CD8-positive, alpha-beta memory T cell (primary cell): ENCODE data around the gene CBARP. TPM values are rescaled to one million over a fixed set of nuclear protein-coding genes. Genes with fewer than 3 reads are reported as not detected.
"Not testable (repeated sequence)": the region's sequence is repeated elsewhere in the genome, so short reads cannot be mapped to it uniquely, and the experiment has no call there.

Experiments
- CTCF ChIA-PET: fragments of 350-600 bp; sonication (Branson Sonifier 250); formaldehyde crosslinking; loops from one replicate; lab custom pipeline; 2021; ENCODE audit warnings: antibody characterized with exemption; lab: Charles Lee
- POLR2A ChIA-PET: fragments of 350-600 bp; sonication (Branson Sonifier 250); formaldehyde crosslinking; loops from one replicate; lab custom pipeline; 2021; ENCODE audit warnings: antibody characterized with exemption; lab: Charles Lee
- DNase-seq, 5 donors: peaks; one replicate each; pipeline versions ENCODE4 v3.0.0 to v3.0.0-alpha.2; 2020 to 2022; ENCODE audit warnings: mixed read lengths in 1 of 5
- H3K27ac ChIP-seq: one replicate; pipeline ENCODE4 v1.7.0; 2013; ENCODE audit warnings: low read depth, mild to moderate bottlenecking, low read length, moderate library complexity
- H3K27me3 ChIP-seq: 2 replicates; pipeline ENCODE4 v1.7.0; 2013; ENCODE audit warnings: low read length, mild to moderate bottlenecking; ENCODE audit not compliant: insufficient read depth, poor library complexity, severe bottlenecking
- H3K36me3 ChIP-seq: 2 replicates; pipeline ENCODE4 v1.7.0; 2013; ENCODE audit warnings: mild to moderate bottlenecking, low read length, moderate library complexity; ENCODE audit not compliant: insufficient read depth
- H3K4me1 ChIP-seq: 2 replicates; pipeline ENCODE4 v1.7.0; 2013; ENCODE audit warnings: mild to moderate bottlenecking, low read length, moderate library complexity; ENCODE audit not compliant: insufficient read depth
- H3K4me3 ChIP-seq: 2 replicates; pipeline ENCODE4 v1.7.0; 2013; ENCODE audit warnings: mild to moderate bottlenecking, low read length
- H3K9me3 ChIP-seq: 2 replicates; pipeline ENCODE4 v1.7.0; 2013; ENCODE audit warnings: mild to moderate bottlenecking, low read length
- H3K27ac Mint-ChIP-seq, 8 donors: one replicate each; pipeline ENCODE4 v1.8.0; 2020 to 2021; ENCODE audit warnings: mixed read lengths in 8 of 8, mild to moderate bottlenecking in 6 of 8, inconsistent platforms in 3 of 8, moderate library complexity in 3 of 8
- H3K27me3 Mint-ChIP-seq, 2 donors: one replicate each; pipeline ENCODE4 v1.8.0; 2020 to 2021; ENCODE audit warnings: mixed read lengths in 2 of 2, mild to moderate bottlenecking in 1 of 2, moderate library complexity in 1 of 2
- H3K36me3 Mint-ChIP-seq, 3 donors: one replicate each; pipeline ENCODE4 v1.8.0; 2020 to 2021; ENCODE audit warnings: mixed read lengths in 3 of 3, inconsistent platforms in 1 of 3, mild to moderate bottlenecking in 1 of 3
- H3K4me1 Mint-ChIP-seq, 3 donors: one replicate each; pipeline ENCODE4 v1.8.0; 2020 to 2021; ENCODE audit warnings: mixed read lengths in 3 of 3, inconsistent platforms in 1 of 3, mild to moderate bottlenecking in 1 of 3
- H3K4me3 Mint-ChIP-seq, 7 donors: one replicate each; pipeline ENCODE4 v1.8.0; 2020 to 2021; ENCODE audit warnings: mixed read lengths in 7 of 7, mild to moderate bottlenecking in 6 of 7, moderate library complexity in 4 of 7, inconsistent platforms in 2 of 7
- H3K9me3 Mint-ChIP-seq, 5 donors: one replicate each; pipeline ENCODE4 v1.8.0; 2020 to 2022; ENCODE audit warnings: mixed read lengths in 5 of 5, mild to moderate bottlenecking in 3 of 5, moderate library complexity in 2 of 5, inconsistent platforms in 1 of 5
- polyA plus RNA-seq: library from polyadenylated mRNA; unstranded; fragments of 300-500 nt; fragmentation: Illumina TruSeq; gene quantifications from one replicate; pipeline ENCODE4 v1.2.3, GENCODE V29; 2021
- total RNA-seq, 2 experiments: library from RNA; stranded (reverse); gene quantifications; one replicate each; pipeline ENCODE4 v1.2.3, GENCODE V29; 2021

CBARP gene
- total and polyA plus RNA-seq, 3 experiments from 2014 or later, result 0.22 to 0.80 TPM; not detected in 1

- H3K9me3 Mint-ChIP-seq, result no peaks in the 10 kb centered on the region
- ChIA-PET POLR2A (interaction anchor here (1.0 to 2.2 kb wide), 3 partner anchors 12 to 20 kb away, joined by 3 to 22 read pairs (median 7); partner anchors contain the start of gene CIRBP), CTCF (interaction anchor here (1.0 kb wide), 2 partner anchors 18 to 20 kb away, joined by 4 to 8 read pairs; partner anchors contain the start of gene CIRBP)
- peaks cover 0 to 8% of the 10 kb centered on the region in 2 donors for H3K27me3 Mint-ChIP-seq
- peak overlapping the region in 6 of 8 donors; percentile 75 to 96 (median 83) for H3K27ac Mint-ChIP-seq
- peaks cover 4 to 19% (median 8%) of the 10 kb centered on the region in 3 donors for H3K4me1 Mint-ChIP-seq
- Histone ChIP-seq H3K36me3 (peaks cover under 1% of the 10 kb centered on the region), H3K27ac (peak overlapping the region; percentile 84), H3K4me1 (peaks cover 32% of the 10 kb centered on the region), H3K9me3 (no peaks in the 10 kb centered on the region), H3K4me3 (peak overlapping the region; percentile 65), H3K27me3 (no peaks in the 10 kb centered on the region)
- peak; percentile 81 to 91 (median 88) for DNase-seq
- H3K4me3 Mint-ChIP-seq, result peak overlapping the region; percentile 66 to 91 (median 73)
- peaks cover 0 to 20% (median 0%) of the 10 kb centered on the region in 3 donors for H3K36me3 Mint-ChIP-seq
These were observed 11.0 kb upstream of the CBARP start for GRCh38 chr19:1248786-1249297.

DNA sequence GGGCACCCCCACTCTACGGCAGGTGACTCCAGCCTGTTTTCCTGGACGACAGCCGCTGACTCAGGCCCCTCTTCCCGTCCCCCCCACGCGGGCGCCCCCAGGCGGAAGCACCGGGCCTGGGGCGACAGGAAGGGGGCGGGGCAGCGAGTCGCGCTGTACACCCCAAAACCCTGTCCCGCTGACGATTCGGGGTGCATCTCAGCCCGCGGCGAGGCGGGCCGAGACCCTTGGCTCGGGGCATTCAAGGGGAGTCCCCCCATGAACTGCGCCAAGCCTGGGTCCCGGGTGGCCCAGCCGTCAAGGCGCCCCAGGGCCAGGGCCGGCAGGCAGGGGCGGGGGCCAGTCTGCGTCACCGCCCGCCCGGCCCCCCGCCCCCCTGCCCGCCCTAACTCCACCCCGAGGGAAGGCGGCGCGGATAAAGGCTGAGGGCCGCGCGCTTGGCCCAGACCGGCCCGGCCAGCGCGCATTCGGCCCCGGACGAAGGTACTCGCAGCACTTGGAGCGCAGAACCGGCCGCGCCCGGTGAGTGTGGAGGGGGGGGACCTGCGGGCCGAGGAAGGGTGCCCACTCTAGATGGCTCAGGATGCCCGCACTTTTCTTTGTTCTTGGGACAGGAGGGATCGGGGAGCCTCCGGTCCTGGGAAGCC is 10.5 kb upstream of the CBARP start, which contains the start of gene MIDN:
MIDN (plus strand) TSS at position 445 of the 647 bp plus-strand sequence. CDS start 1,714 bp downstream, outside the sequence.
- Histone ChIP-seq H3K36me3 (no peaks in the 10 kb centered on the region), H3K27me3 (no peaks in the 10 kb centered on the region), H3K27ac (peak within 1 kb of the TSS; percentile 84), H3K4me3 (peak within 1 kb of the TSS; percentile 65), H3K4me1 (peaks cover 32% of the 10 kb centered on the region), H3K9me3 (no peaks in the 10 kb centered on the region)
- H3K4me1 Mint-ChIP-seq, result peaks cover 4 to 17% (median 6%) of the 10 kb centered on the region in 3 donors
- DNase-seq, result peak; percentile 66 to 86 (median 77)
- CTCF ChIA-PET, result interaction anchor here (1.0 kb wide), 2 partner anchors 18 to 21 kb away, joined by 4 to 8 read pairs; partner anchors contain the start of gene CIRBP
- H3K27ac Mint-ChIP-seq, result peak within 1 kb of the TSS; percentile 54 to 100 (median 79)
- POLR2A ChIA-PET, result interaction anchor here (0.6 to 2.2 kb wide), 5 partner anchors 13 to 170 kb away, joined by 3 to 22 read pairs (median 3); partner anchors contain the start of gene CIRBP
- H3K36me3 Mint-ChIP-seq, result peaks cover 0 to 17% (median 0%) of the 10 kb centered on the region in 3 donors
- no peaks in the 10 kb centered on the region for H3K9me3 Mint-ChIP-seq
- peaks cover 0 to 6% of the 10 kb centered on the region in 2 donors for H3K27me3 Mint-ChIP-seq
- peak within 1 kb of the TSS; percentile 72 to 100 (median 73) for H3K4me3 Mint-ChIP-seq

DNA sequence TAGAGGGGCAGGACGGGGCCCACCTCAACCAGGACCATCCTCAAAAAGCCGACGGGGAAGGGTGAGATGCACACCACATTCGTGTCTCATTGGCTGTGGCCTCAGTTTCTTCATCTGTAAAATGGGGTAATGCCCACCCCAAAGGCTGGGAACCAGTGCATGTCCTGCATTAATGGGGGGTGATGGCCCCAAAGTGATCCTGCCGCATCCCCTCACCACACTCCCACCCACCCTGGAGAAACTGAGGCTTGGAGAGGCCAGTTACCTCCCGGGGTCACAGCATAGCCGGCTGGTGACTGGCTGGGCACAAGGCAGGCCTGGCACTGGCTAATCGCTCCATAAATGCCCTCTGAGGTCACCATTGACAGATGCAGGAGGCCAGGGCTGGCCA is 9.9 kb upstream of the CBARP start:
- no peak for DNase-seq
- no peak overlapping the region for H3K4me3 ChIP-seq
- peaks cover 32% of the 10 kb centered on the region for H3K4me1 ChIP-seq
- peak overlapping the region; percentile 84 for H3K27ac ChIP-seq
- no peaks in the 10 kb centered on the region for H3K27me3 ChIP-seq
- peak overlapping the region in 6 of 7 donors; percentile 46 to 91 (median 54) for H3K4me3 Mint-ChIP-seq
- peaks cover 4 to 21% (median 6%) of the 10 kb centered on the region in 3 donors for H3K4me1 Mint-ChIP-seq
- H3K27me3 Mint-ChIP-seq, result peaks cover 0 to 6% of the 10 kb centered on the region in 2 donors
- ChIA-PET POLR2A (interaction anchor here (0.6 kb wide), 1 partner anchor 19 kb away, joined by 3 read pairs; no protein-coding TSS in a partner anchor), CTCF (interaction anchor here (7.5 kb wide), 1 partner anchor 17 kb away, joined by 484 read pairs; the partner anchor contains the start of gene CIRBP)
- H3K36me3 Mint-ChIP-seq, result peaks cover 0 to 16% (median 0%) of the 10 kb centered on the region in 3 donors
- H3K36me3 ChIP-seq, result no peaks in the 10 kb centered on the region
- H3K9me3 Mint-ChIP-seq, result no peaks in the 10 kb centered on the region
- H3K27ac Mint-ChIP-seq, result peak overlapping the region in 7 of 8 donors; percentile 29 to 87 (median 54)
- H3K9me3 ChIP-seq, result no peaks in the 10 kb centered on the region

DNA sequence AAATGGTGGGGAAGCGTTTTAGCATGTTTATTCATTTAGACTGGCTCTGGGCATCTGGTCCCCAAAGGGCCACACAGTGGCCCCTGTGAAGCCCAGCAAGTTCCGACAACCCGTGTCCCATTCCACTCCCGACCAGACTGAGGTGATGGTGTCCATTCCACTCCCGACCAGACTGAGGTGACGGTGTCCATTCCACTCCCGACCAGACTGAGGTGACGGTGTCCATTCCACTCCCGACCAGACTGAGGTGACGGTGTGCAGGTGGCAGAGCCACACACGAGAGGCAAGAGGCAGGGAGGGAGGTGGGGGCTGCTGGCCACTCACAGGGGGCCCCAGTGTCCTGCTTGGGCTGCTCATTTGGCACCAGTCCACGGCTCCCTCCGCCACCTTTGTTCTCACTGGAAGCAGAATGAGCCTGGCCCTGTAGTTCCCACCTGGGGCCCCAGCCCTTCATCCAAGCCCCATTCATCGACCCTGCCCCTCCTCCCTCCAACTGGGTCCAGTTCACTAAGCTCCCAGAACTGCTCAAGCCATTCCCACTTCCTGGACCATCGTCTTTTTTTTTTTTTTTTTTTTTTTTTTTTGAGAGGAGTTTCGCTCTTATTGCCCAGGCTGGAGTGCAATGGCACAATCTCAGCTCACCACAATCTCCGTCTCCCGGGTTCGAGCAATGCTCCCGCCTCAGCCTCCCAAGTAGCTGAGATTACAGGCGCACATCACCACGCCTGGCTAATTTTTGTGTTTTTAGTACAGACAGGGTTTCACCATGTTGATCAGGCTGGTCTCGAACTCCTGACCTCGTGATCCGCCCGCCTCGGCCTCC is 8.7 kb upstream of the CBARP start:
- H3K4me3 Mint-ChIP-seq, result peak overlapping the region in 3 of 7 donors; percentile 26 to 78 (median 73)
- DNase-seq, result peak in 1 of 5 donors; percentile 57
- peaks cover 0 to 11% (median 0%) of the 10 kb centered on the region in 3 donors for H3K36me3 Mint-ChIP-seq
- not testable (repeated sequence) for H3K27me3 Mint-ChIP-seq, H3K9me3 Mint-ChIP-seq, H3K4me3 ChIP-seq, H3K9me3 ChIP-seq, H3K27me3 ChIP-seq, H3K27ac ChIP-seq, H3K36me3 ChIP-seq
- POLR2A ChIA-PET, result interaction anchor here (0.6 to 4.4 kb wide), 5 partner anchors 12 to 548 kb away, joined by 4 to 280 read pairs (median 6); partner anchors contain the start of genes CIRBP and FAM174C
- peaks cover 38% of the 10 kb centered on the region for H3K4me1 ChIP-seq
- H3K4me1 Mint-ChIP-seq, result peaks cover 7 to 29% (median 8%) of the 10 kb centered on the region in 3 donors
- H3K27ac Mint-ChIP-seq, result peak overlapping the region in 5 of 8 donors; percentile 19 to 87 (median 61)
- CTCF ChIA-PET, result interaction anchor here (1.1 to 7.5 kb wide), 2 partner anchors 13 to 19 kb away, joined by 5 to 484 read pairs; partner anchors contain the start of gene CIRBP

GRCh38 chr19:1245494-1246264 is 7.9 kb upstream of the CBARP start:
- Histone ChIP-seq H3K27ac (no peak overlapping the region), H3K27me3 (no peaks in the 10 kb centered on the region), H3K36me3 (no peaks in the 10 kb centered on the region), H3K4me1 (peaks cover 46% of the 10 kb centered on the region), H3K4me3 (no peak overlapping the region), H3K9me3 (no peaks in the 10 kb centered on the region)
- ChIA-PET CTCF (interaction anchor here (1.2 to 7.5 kb wide), 5 partner anchors 13 to 219 kb away, joined by 3 to 484 read pairs (median 15); partner anchors contain the start of gene CIRBP), POLR2A (interaction anchor here (0.5 to 4.4 kb wide), 7 partner anchors 18 to 262 kb away, joined by 3 to 280 read pairs (median 5); partner anchors contain the start of genes CIRBP, FAM174C and WDR18)
- Mint-ChIP-seq H3K4me1 (peaks cover 11 to 35% (median 13%) of the 10 kb centered on the region in 3 donors), H3K27me3 (peaks cover 0 to 2% of the 10 kb centered on the region in 2 donors), H3K4me3 (peak overlapping the region in 1 of 7 donors; percentile 73), H3K9me3 (no peaks in the 10 kb centered on the region), H3K27ac (peak overlapping the region in 4 of 8 donors; percentile 19 to 87 (median 24)), H3K36me3 (peaks cover 0 to 8% (median 0%) of the 10 kb centered on the region in 3 donors)
- peak in 1 of 5 donors; percentile 57 for DNase-seq

GRCh38 chr19:1244693-1245451 is 7.1 kb upstream of the CBARP start:
- ChIA-PET POLR2A (interaction anchor here (0.5 to 4.4 kb wide), 13 partner anchors 8 to 261 kb away, joined by 3 to 280 read pairs (median 5); partner anchors contain the start of genes CIRBP, FAM174C, PCSK4 and WDR18), CTCF (interaction anchor here (0.6 to 7.5 kb wide), 35 partner anchors 10 to 382 kb away, joined by 3 to 484 read pairs (median 5); partner anchors contain the start of genes ARHGAP45, CIRBP, FAM174C and RNU6-2)
- H3K9me3 ChIP-seq, result no peaks in the 10 kb centered on the region
- H3K4me1 ChIP-seq, result peaks cover 51% of the 10 kb centered on the region
- Mint-ChIP-seq H3K9me3 (no peaks in the 10 kb centered on the region), H3K4me1 (peaks cover 11 to 36% (median 14%) of the 10 kb centered on the region in 3 donors), H3K27ac (peak overlapping the region; percentile 71 to 98 (median 92)), H3K36me3 (peaks cover 0 to 8% (median 0%) of the 10 kb centered on the region in 3 donors), H3K27me3 (peaks cover 0 to 2% of the 10 kb centered on the region in 2 donors), H3K4me3 (peak overlapping the region; percentile 64 to 85 (median 70))
- H3K4me3 ChIP-seq, result no peak overlapping the region
- no peaks in the 10 kb centered on the region for H3K27me3 ChIP-seq
- DNase-seq, result peak in 1 of 5 donors; percentile 67
- H3K27ac ChIP-seq, result peak overlapping the region; percentile 38
- H3K36me3 ChIP-seq, result no peaks in the 10 kb centered on the region
